ENCODE measurements around the gene LAMC1.

The LAMC1 gene

DNA sequence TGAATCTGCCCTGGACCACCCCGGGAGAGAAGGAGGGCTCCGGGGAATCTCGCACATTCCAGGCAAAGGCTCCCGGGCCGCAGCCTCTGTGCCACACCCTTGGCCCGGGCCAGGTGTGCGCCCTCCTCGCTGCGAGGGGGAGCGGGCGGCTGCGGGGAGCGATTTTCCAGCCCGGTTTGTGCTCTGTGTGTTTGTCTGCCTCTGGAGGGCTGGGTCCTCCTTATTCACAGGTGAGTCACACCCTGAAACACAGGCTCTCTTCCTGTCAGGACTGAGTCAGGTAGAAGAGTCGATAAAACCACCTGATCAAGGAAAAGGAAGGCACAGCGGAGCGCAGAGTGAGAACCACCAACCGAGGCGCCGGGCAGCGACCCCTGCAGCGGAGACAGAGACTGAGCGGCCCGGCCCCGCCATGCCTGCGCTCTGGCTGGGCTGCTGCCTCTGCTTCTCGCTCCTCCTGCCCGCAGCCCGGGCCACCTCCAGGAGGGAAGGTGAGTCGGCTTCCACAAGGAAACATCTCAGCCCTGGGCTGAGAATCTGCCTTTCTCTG is 162.8 kb downstream of the LAMC1 start, which contains the start of gene LAMC2 (continued):
- TF ChIP-seq GLIS2 (tag by site-specific recombination; IDR thresholded peaks at IDR 0.05) (0 out of 2 replicates have a peak, but pooled peaks have one; percentile 36), ZNF394 (tag by site-specific recombination; IDR thresholded peaks at IDR 0.05; ENCODE audit: borderline replicate concordance) (peak; percentile 29; the same call in 1 of the 2 replicates), YY1 (tag by site-specific recombination; IDR thresholded peaks at IDR 0.05) (no peak)
- TF ChIP-seq, protein P1, sequence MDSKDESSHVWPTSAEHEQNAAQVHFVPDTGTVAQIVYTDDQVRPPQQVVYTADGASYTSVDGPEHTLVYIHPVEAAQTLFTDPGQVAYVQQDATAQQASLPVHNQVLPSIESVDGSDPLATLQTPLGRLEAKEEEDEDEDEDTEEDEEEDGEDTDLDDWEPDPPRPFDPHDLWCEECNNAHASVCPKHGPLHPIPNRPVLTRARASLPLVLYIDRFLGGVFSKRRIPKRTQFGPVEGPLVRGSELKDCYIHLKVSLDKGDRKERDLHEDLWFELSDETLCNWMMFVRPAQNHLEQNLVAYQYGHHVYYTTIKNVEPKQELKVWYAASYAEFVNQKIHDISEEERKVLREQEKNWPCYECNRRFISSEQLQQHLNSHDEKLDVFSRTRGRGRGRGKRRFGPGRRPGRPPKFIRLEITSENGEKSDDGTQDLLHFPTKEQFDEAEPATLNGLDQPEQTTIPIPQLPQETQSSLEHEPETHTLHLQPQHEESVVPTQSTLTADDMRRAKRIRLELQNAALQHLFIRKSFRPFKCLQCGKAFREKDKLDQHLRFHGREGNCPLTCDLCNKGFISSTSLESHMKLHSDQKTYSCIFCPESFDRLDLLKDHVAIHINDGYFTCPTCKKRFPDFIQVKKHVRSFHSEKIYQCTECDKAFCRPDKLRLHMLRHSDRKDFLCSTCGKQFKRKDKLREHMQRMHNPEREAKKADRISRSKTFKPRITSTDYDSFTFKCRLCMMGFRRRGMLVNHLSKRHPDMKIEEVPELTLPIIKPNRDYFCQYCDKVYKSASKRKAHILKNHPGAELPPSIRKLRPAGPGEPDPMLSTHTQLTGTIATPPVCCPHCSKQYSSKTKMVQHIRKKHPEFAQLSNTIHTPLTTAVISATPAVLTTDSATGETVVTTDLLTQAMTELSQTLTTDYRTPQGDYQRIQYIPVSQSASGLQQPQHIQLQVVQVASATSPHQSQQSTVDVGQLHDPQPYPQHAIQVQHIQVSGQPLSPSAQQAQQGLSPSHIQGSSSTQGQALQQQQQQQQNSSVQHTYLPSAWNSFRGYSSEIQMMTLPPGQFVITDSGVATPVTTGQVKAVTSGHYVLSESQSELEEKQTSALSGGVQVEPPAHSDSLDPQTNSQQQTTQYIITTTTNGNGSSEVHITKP (tag by site-specific recombination; IDR thresholded peaks at IDR 0.05), result peak; percentile 38; the same call in 1 of the 2 replicates

DNA sequence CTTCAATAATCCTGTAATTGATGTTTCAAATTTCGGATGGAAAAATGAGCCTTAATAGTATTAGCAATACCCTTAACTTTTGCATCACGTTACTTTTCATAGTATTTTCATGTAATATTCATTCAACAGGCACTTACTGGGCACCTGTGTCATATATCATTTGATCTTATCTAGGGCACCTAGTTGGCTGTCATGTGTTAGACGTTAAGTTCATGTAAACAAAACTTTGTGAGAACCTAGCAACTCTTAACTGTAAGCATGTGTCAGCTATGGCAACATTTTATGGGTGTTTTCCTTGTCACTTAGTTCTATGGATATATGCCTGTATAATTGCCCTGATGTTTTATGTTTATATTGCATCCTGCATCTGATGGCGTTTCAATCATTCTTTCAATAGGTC is 163.6 kb downstream of the LAMC1 start:
- Histone ChIP-seq H3K4me1 (ENCODE audit: control insufficient read depth, insufficient read depth, low read length) (no peaks in the 10 kb centered on the region), H3K27ac (ENCODE audit: extremely low read depth, low read depth, low read length) (no peak overlapping the region), H3K36me3 (ENCODE audit: control insufficient read depth in 2 of 2, insufficient read depth in 1 of 2, low read length in 2 of 2) (no peaks in the 10 kb centered on the region), H3K9me3 (ENCODE audit: control insufficient read depth, insufficient read depth, low read depth, low read length) (no peaks in the 10 kb centered on the region), H3K4me3 (ENCODE audit: low read depth, low read length) (no peak overlapping the region)
- ChIA-PET POLR2A (no interaction called here), CTCF (interaction anchor here (0.5 to 1.1 kb wide), 7 partner anchors 17 to 324 kb away, joined by 3 to 5 read pairs (median 3); no protein-coding TSS in a partner anchor)
- TF ChIP-seq ZNF2 (tag by site-specific recombination; IDR thresholded peaks at IDR 0.05), result no peak
- TF ChIP-seq YY2 (tag by site-specific recombination; IDR thresholded peaks at IDR 0.05), result no peak
- no peak for TF ChIP-seq ZNF16 (tag by site-specific recombination; IDR thresholded peaks at IDR 0.05; ENCODE audit: low read depth)
- peak; percentile 92 for TF ChIP-seq ZNF335 (tag by site-specific recombination; conservative IDR thresholded peaks at IDR 0.05)
- TF ChIP-seq, protein P2, sequence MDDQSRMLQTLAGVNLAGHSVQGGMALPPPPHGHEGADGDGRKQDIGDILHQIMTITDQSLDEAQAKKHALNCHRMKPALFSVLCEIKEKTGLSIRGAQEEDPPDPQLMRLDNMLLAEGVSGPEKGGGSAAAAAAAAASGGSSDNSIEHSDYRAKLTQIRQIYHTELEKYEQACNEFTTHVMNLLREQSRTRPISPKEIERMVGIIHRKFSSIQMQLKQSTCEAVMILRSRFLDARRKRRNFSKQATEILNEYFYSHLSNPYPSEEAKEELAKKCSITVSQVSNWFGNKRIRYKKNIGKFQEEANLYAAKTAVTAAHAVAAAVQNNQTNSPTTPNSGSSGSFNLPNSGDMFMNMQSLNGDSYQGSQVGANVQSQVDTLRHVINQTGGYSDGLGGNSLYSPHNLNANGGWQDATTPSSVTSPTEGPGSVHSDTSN (CRISPR knock-in tag; IDR thresholded peaks at IDR 0.05), result no peak
- TF ChIP-seq, protein P3, sequence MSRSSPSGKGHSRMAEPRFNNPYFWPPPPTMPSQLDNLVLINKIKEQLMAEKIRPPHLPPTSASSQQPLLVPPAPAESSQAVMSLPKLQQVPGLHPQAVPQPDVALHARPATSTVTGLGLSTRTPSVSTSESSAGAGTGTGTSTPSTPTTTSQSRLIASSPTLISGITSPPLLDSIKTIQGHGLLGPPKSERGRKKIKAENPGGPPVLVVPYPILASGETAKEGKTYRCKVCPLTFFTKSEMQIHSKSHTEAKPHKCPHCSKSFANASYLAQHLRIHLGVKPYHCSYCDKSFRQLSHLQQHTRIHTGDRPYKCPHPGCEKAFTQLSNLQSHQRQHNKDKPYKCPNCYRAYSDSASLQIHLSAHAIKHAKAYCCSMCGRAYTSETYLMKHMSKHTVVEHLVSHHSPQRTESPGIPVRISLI (tag by site-specific recombination; IDR thresholded peaks at IDR 0.05), result no peak
- no peak for TF ChIP-seq KLF8 (tag by site-specific recombination; IDR thresholded peaks at IDR 0.05)
- TF ChIP-seq, protein P4, sequence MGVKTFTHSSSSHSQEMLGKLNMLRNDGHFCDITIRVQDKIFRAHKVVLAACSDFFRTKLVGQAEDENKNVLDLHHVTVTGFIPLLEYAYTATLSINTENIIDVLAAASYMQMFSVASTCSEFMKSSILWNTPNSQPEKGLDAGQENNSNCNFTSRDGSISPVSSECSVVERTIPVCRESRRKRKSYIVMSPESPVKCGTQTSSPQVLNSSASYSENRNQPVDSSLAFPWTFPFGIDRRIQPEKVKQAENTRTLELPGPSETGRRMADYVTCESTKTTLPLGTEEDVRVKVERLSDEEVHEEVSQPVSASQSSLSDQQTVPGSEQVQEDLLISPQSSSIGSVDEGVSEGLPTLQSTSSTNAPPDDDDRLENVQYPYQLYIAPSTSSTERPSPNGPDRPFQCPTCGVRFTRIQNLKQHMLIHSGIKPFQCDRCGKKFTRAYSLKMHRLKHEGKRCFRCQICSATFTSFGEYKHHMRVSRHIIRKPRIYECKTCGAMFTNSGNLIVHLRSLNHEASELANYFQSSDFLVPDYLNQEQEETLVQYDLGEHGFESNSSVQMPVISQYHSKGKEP (tag by site-specific recombination; IDR thresholded peaks at IDR 0.05), result 0 out of 2 replicates have a peak, but pooled peaks have one; percentile 41
- TF ChIP-seq ZNF239 (tag by site-specific recombination; IDR thresholded peaks at IDR 0.05), result no peak
- no peak for TF ChIP-seq BCL11B (tag by site-specific recombination; IDR thresholded peaks at IDR 0.05; ENCODE audit: low read depth)
- TF ChIP-seq MZF1 (tag by site-specific recombination; IDR thresholded peaks at IDR 0.05; ENCODE audit: borderline replicate concordance), result no peak
- TF ChIP-seq ZNF140 (tag by site-specific recombination; IDR thresholded peaks at IDR 0.05), result no peak
- no peak for TF ChIP-seq GFI1B (tag by site-specific recombination; IDR thresholded peaks at IDR 0.05)
- TF ChIP-seq ZSCAN30 (tag by site-specific recombination; IDR thresholded peaks at IDR 0.05), result no peak
- TF ChIP-seq ZNF37A (tag by site-specific recombination; IDR thresholded peaks at IDR 0.05), result no peak
- TF ChIP-seq ZNF157 (tag by site-specific recombination; IDR thresholded peaks at IDR 0.05), result no peak
- no peak for TF ChIP-seq GLIS1 (tag by site-specific recombination; IDR thresholded peaks at IDR 0.05)
- TF ChIP-seq ZXDB (tag by site-specific recombination; IDR thresholded peaks at IDR 0.05), result no peak
- no peak for TF ChIP-seq ZBTB1 (tag by site-specific recombination; IDR thresholded peaks at IDR 0.05)
- TF ChIP-seq ZNF350 (tag by site-specific recombination; IDR thresholded peaks at IDR 0.05), result no peak; the same call in 1 of the 2 replicates
- no peak for TF ChIP-seq ZNF747 (tag by site-specific recombination; IDR thresholded peaks at IDR 0.05)
- TF ChIP-seq ZNF133 (tag by site-specific recombination; IDR thresholded peaks at IDR 0.05), result no peak
- TF ChIP-seq SCRT2 (tag by site-specific recombination; IDR thresholded peaks at IDR 0.05), result peak; percentile 65
- TF ChIP-seq, protein P5, sequence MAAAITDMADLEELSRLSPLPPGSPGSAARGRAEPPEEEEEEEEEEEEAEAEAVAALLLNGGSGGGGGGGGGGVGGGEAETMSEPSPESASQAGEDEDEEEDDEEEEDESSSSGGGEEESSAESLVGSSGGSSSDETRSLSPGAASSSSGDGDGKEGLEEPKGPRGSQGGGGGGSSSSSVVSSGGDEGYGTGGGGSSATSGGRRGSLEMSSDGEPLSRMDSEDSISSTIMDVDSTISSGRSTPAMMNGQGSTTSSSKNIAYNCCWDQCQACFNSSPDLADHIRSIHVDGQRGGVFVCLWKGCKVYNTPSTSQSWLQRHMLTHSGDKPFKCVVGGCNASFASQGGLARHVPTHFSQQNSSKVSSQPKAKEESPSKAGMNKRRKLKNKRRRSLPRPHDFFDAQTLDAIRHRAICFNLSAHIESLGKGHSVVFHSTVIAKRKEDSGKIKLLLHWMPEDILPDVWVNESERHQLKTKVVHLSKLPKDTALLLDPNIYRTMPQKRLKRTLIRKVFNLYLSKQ (tag by site-specific recombination; IDR thresholded peaks at IDR 0.05; ENCODE audit: borderline replicate concordance), result no peak

Data from HEK293 (cell line).